ENCODE measurements around the gene TSSK2.

DNA sequence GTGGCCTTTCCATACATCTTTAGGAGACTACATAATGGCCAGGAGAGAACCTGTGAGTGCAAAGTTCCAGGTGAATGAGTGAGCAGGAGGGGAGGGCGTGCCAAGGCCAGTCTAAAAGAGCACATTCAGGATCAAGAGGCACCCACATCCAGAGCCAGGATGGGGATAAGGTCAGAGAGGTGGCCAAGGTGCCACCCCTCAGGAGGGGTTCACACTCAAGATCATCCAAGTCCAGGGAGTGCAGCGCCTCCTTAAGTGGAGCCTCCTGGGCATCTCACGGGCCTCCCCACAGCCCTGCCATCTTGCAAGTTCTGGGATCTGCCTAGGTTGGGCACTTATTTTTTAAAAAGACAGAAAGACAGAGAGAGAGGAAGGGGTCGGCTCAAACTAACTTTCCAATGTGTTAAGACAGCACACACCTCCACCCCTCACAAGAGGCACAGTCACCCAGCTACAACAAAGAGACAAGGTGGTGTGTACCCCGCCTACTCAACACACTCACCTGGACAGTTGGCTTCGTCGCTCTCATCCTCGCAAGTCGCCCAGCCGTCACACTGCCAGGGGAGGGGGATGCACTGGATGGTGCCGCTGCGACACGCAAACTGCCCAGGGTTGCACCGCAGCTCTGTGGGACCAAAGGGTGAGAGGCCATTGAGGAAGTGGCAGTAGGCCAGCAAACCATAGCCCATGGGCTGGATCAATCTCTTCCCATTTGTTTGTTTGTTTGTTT, 42.1 kb upstream of the TSSK2 start:
- TF ChIP-seq, protein P1, sequence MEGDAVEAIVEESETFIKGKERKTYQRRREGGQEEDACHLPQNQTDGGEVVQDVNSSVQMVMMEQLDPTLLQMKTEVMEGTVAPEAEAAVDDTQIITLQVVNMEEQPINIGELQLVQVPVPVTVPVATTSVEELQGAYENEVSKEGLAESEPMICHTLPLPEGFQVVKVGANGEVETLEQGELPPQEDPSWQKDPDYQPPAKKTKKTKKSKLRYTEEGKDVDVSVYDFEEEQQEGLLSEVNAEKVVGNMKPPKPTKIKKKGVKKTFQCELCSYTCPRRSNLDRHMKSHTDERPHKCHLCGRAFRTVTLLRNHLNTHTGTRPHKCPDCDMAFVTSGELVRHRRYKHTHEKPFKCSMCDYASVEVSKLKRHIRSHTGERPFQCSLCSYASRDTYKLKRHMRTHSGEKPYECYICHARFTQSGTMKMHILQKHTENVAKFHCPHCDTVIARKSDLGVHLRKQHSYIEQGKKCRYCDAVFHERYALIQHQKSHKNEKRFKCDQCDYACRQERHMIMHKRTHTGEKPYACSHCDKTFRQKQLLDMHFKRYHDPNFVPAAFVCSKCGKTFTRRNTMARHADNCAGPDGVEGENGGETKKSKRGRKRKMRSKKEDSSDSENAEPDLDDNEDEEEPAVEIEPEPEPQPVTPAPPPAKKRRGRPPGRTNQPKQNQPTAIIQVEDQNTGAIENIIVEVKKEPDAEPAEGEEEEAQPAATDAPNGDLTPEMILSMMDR (conservative IDR thresholded peaks at IDR 0.05 in 1 of 2, IDR thresholded peaks at IDR 0.05 in 1 of 2; ENCODE audit: extremely low read depth in 1 of 2, insufficient read depth in 1 of 2, low read depth in 1 of 2, low read length in 2 of 2) = no peak
- no peak for TF ChIP-seq EZH2 (IDR thresholded peaks at IDR 0.05; ENCODE audit: borderline replicate concordance, low read length)
